K562 (cell line): ENCODE data around the gene TMEM141. TPM values are rescaled to one million over a fixed set of nuclear protein-coding genes. Genes with fewer than 3 reads are reported as not detected.

Experiments
- ATAC-seq: fragments of 200-7000 bp; cut with Tn5 transposase; 3 replicates; pipeline ENCODE4 v1.9.1; 2020; ENCODE audit warnings: moderate library complexity
- BruUV-seq: library from RNA; stranded (reverse); fragments of 400-500 nt; replicated peaks from 2 replicates; lab custom pipeline; 2021; lab: Mats Ljungman, UMichigan
- CTCF ChIA-PET: fragments of 300-600 bp; formaldehyde crosslinking; extraction: SDS; loops from one replicate; lab custom pipeline; 2021; ENCODE audit warnings: low intra/inter-chr PET ratio; lab: Yijun Ruan, JAX
- POLR2A ChIA-PET: fragments of 300-600, 350-650 bp; sonication (Branson Sonifier 250); formaldehyde crosslinking; extraction: SDS; loops from one replicate; lab custom pipeline; 2021; ENCODE audit warnings: antibody characterized with exemption, inconsistent platforms; lab: Yijun Ruan, JAX
- DNase-seq, 4 experiments: peaks; one replicate each; pipeline versions ENCODE4 v3.0.0 to v3.0.0-alpha.2; 2011 to 2018; ENCODE audit warnings: low spot score in 3 of 4, mixed read lengths in 3 of 4; ENCODE audit errors: extremely low read depth in 1 of 4
- FAIRE-seq: peaks from 2 replicates; lab custom pipeline; 2011; peaks lifted over from hg19 to GRCh38; lab: Jason Lieb, UNC
- H2AFZ ChIP-seq: 2 replicates; pipeline ENCODE4 v1.6.0; 2011; ENCODE audit warnings: low read depth, low read length, control low read depth, inconsistent platforms
- H3K27ac ChIP-seq: fragments of 200-600 bp; 3 replicates; pipeline ENCODE4 v1.8.0; 2011; ENCODE audit warnings: low read depth, mild to moderate bottlenecking, control low read depth, inconsistent platforms, low read length, moderate library complexity, mixed read lengths; ENCODE audit errors: extremely low read depth
- H3K27me3 ChIP-seq, 2 experiments: fragments of 300-600 bp in 1 of 2; 2 replicates in 1 of 2; 3 replicates in 1 of 2; pipeline versions ENCODE4 v1.6.0 to v1.8.0; 2011; ENCODE audit warnings: inconsistent platforms in 2 of 2, low read length in 2 of 2, mild to moderate bottlenecking in 1 of 2, mixed read lengths in 1 of 2, moderate library complexity in 1 of 2; ENCODE audit not compliant: control insufficient read depth in 2 of 2, insufficient read depth in 2 of 2
- H3K36me3 ChIP-seq: fragments of 300-600 bp; 3 replicates; pipeline ENCODE4 v1.8.0; 2011; ENCODE audit warnings: mild to moderate bottlenecking, low read length, inconsistent platforms; ENCODE audit not compliant: control insufficient read depth, insufficient read depth
- H3K4me1 ChIP-seq, 2 experiments: fragments of 200-600 bp in 1 of 2; replicated peaks in 1 of 2; 2 replicates in 1 of 2; 3 replicates in 1 of 2; pipeline versions ENCODE4 v1.5.1 to v1.8.0; 2011; ENCODE audit warnings: inconsistent platforms in 2 of 2, low read length in 2 of 2, mild to moderate bottlenecking in 1 of 2, mixed read lengths in 1 of 2, moderate library complexity in 1 of 2; ENCODE audit not compliant: control insufficient read depth in 2 of 2, insufficient read depth in 2 of 2
- H3K4me2 ChIP-seq: 2 replicates; pipeline ENCODE4 v1.6.1; 2011; ENCODE audit warnings: low read length, control low read depth, inconsistent platforms, mixed read lengths; ENCODE audit not compliant: insufficient read depth
- H3K4me3 ChIP-seq: fragments of 200-600 bp; sonication (generic), shearing (Covaris generic); 2 replicates; pipeline ENCODE4 v1.5.1; 2016; ENCODE audit warnings: control low read depth, inconsistent platforms
- H3K79me2 ChIP-seq: fragments of 200-600 bp; 3 replicates; pipeline ENCODE4 v1.8.0; 2011; ENCODE audit warnings: low read length, inconsistent platforms; ENCODE audit not compliant: control insufficient read depth, insufficient read depth
- H3K9ac ChIP-seq, 2 experiments: 2 replicates each; pipeline versions ENCODE4 v1.6.0 to v1.6.1; 2011; ENCODE audit warnings: low read depth in 2 of 2, low read length in 2 of 2, control low read depth in 1 of 2, inconsistent platforms in 1 of 2, mild to moderate bottlenecking in 1 of 2, mixed read lengths in 1 of 2; ENCODE audit not compliant: insufficient read depth in 1 of 2
- H3K9me1 ChIP-seq: one replicate; pipeline ENCODE4 v1.6.0; 2011; ENCODE audit warnings: inconsistent platforms, mild to moderate bottlenecking, low read length, moderate library complexity; ENCODE audit not compliant: control insufficient read depth, insufficient read depth
- H3K9me3 ChIP-seq: replicated peaks from 2 replicates; pipeline ENCODE4 v1.5.1; 2011; ENCODE audit warnings: low read depth, low read length, inconsistent platforms; ENCODE audit not compliant: control insufficient read depth, insufficient read depth
- H4K20me1 ChIP-seq: replicated peaks from 2 replicates; pipeline ENCODE4 v1.6.1; 2011; ENCODE audit warnings: low read length, inconsistent platforms, mixed read lengths; ENCODE audit not compliant: control insufficient read depth, insufficient read depth
- CHCHD3 ChIP-seq: fragments of 250-450 bp; sonication (Bioruptor Pico); IDR thresholded peaks from 2 replicates; pipeline ENCODE4 v2.1.2; 2022; ENCODE audit warnings: mild to moderate bottlenecking
- FIP1L1 ChIP-seq: fragments of 200-400 bp; formaldehyde crosslinking; IDR thresholded peaks from 2 replicates; pipeline ENCODE4 v1.6.1; 2018; ENCODE audit warnings: mild to moderate bottlenecking, low read depth, low read length; ENCODE audit not compliant: poor library complexity, severe bottlenecking
- NELFE ChIP-seq: IDR thresholded peaks from 2 replicates; pipeline ENCODE4 v1.6.1; 2011; ENCODE audit warnings: mild to moderate bottlenecking; ENCODE audit not compliant: insufficient read depth, insufficient read length
- POLR2G ChIP-seq: fragments of 200-400 bp; formaldehyde crosslinking; IDR thresholded peaks from 2 replicates; pipeline ENCODE4 v1.6.1; 2017; ENCODE audit warnings: low read depth, mild to moderate bottlenecking, antibody characterized with exemption, low read length, moderate library complexity
- RBM22 ChIP-seq: fragments of 200-400 bp; formaldehyde crosslinking; IDR thresholded peaks from 2 replicates; pipeline ENCODE4 v1.6.1; 2018; ENCODE audit warnings: low read length, low read depth; ENCODE audit not compliant: poor library complexity, severe bottlenecking
- SUPT5H ChIP-seq: fragments of 450-650 bp; IDR thresholded peaks from 2 replicates; pipeline ENCODE4 v1.6.1; 2016
- WGBS: fragments of 100-300 bp; shearing (Covaris generic); methylation state at CpG from one replicate; pipeline ENCODE4 v1.1.6; 2016; ENCODE audit warnings: low coverage, mixed read lengths; ENCODE audit not compliant: insufficient coverage; ENCODE audit errors: missing lambda C conversion rate; 5-methylcytosine and 5-hydroxymethylcytosine counted together
- in situ Hi-C: fragments of 300-500 bp; cut with MboI; formaldehyde crosslinking; loops from 4 replicates; pipeline ENCODE4 v1.15.0; 2018; ENCODE audit warnings: inconsistent platforms, mixed read lengths
- intact Hi-C: fragments of 100-400 bp; cut with micrococcal nuclease; formaldehyde crosslinking; loops from 2 replicates; pipeline ENCODE4 v1.14.2; 2022
- polyA plus RNA-seq, 8 experiments: library from polyadenylated mRNA; depleted of rRNA in 4 of 8; stranded (reverse) in 5 of 8; unstranded in 3 of 8; fragments of >200 nt; fragmentation: Nextera tagmentation in 2 of 8; fragmentation: Illumina TruSeq in 1 of 8; extraction: Ambion mirVana in 2 of 8; extraction: Trizol in 1 of 8; gene quantifications; 2 replicates each; pipeline versions ENCODE4 v1.2.1 to v1.2.3, GENCODE V29; 2011 to 2014; ENCODE audit warnings: inconsistent platforms in 1 of 8, missing spikeins in 1 of 8
- total RNA-seq, 7 experiments: library from RNA; depleted of rRNA in 6 of 7; stranded (reverse); fragments of >200 nt in 6 of 7; fragmentation: Illumina TruSeq in 2 of 7; extraction: Trizol in 2 of 7; gene quantifications; 2 replicates each; pipeline versions ENCODE4 v1.2.1 to v1.2.3, GENCODE V29; 2011 to 2021; ENCODE audit warnings: low replicate concordance in 1 of 7

TMEM141 gene
- total and polyA plus RNA-seq, 9 of the 15 experiments (the other 6 are each of a cell fraction or from before 2014, with no cell fraction given) = 21.5 to 123 (median 74.8) TPM

DNA sequence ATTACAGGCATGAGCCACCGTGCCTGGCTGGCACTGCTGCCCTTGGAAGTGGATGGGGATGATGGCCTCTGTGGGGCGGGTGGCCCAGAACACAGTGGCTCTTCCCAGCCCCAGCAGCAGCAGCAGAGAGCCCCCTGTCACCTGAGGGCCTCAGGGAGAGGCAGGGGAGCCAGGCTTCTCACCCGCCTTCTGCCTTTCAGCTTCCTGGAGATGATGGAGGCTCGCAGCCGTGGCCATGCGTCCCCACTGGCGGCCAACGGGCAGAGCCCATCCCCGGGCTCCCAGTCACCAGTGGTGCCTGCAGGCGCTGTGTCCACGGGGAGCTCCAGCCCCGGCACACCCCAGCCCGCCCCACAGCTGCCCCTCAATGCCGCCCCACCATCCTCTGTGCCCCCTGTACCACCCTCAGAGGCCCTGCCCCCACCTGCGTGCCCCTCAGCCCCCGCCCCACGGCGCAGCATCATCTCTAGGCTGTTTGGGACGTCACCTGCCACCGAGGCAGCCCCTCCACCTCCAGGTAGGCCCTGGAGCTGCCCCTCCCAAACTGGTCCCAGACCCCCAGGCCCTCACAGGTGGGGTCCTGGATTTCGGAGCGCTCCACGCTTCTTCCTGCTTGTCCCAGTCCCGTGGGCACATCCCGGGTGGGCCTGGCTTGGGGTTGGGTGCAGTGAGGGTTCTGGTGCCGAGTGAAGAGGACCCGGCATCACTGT is 46.2 kb downstream of the TMEM141 start:
- 84% methylated on average over 19 of the region's 27 CpGs for WGBS
- Histone ChIP-seq H3K9me1 (peaks cover 3% of the 10 kb centered on the region), H3K4me3 (no peak overlapping the region), H3K79me2 (no peaks in the 10 kb centered on the region), H3K27me3 (no peaks in the 10 kb centered on the region), H2AFZ (no peak overlapping the region), H3K9ac (no peak overlapping the region; a peak in 1 of 4 replicates), H3K36me3 (peaks cover 74% of the 10 kb centered on the region; the same call in 2 of the 3 replicates), H3K4me2 (no peak overlapping the region), H3K27ac (no peak overlapping the region), H4K20me1 (peaks cover 17% of the 10 kb centered on the region), H3K9me3 (no peaks in the 10 kb centered on the region), H3K4me1 (peaks cover 7 to 75% of the 10 kb centered on the region in 2 experiments)
- ATAC-seq = no peak
- no peak for FAIRE-seq
- BruUV-seq = no TSS peak
- ChIA-PET CTCF (no interaction called here), POLR2A (interaction anchor here (0.6 to 1.3 kb wide), 3 partner anchors 10 to 380 kb away, joined by 3 to 5 read pairs (median 4); no protein-coding TSS in a partner anchor)
- DNase-seq = no peak
- intact Hi-C loops (no loop called here), in situ Hi-C loops (no loop called here)
- TF ChIP-seq SUPT5H (peak; percentile 39; the same call in 1 of the 2 replicates), POLR2G (peak; percentile 61), FIP1L1 (peak; percentile 25), RBM22 (peak; percentile 69), CHCHD3 (no peak), NELFE (no peak)
